Iris pigment epithelial cell (primary cell): ENCODE measurements around the gene UBXN11.
"Not testable (repeated sequence)": the region's sequence is repeated elsewhere in the genome, so short reads cannot be mapped to it uniquely, and the experiment has no call there.

Experiments used
- DNase-seq: peaks from one replicate; pipeline ENCODE4 v3.0.0-alpha.2; 2011; ENCODE audit warnings: low read depth

The UBXN11 gene

GRCh38 chr1:26305667-26306289, 658 bp downstream of the UBXN11 start:
- no peak for DNase-seq

GRCh38 chr1:26302733-26303405, 3.6 kb downstream of the UBXN11 start:
- peak; percentile 67 for DNase-seq

DNA sequence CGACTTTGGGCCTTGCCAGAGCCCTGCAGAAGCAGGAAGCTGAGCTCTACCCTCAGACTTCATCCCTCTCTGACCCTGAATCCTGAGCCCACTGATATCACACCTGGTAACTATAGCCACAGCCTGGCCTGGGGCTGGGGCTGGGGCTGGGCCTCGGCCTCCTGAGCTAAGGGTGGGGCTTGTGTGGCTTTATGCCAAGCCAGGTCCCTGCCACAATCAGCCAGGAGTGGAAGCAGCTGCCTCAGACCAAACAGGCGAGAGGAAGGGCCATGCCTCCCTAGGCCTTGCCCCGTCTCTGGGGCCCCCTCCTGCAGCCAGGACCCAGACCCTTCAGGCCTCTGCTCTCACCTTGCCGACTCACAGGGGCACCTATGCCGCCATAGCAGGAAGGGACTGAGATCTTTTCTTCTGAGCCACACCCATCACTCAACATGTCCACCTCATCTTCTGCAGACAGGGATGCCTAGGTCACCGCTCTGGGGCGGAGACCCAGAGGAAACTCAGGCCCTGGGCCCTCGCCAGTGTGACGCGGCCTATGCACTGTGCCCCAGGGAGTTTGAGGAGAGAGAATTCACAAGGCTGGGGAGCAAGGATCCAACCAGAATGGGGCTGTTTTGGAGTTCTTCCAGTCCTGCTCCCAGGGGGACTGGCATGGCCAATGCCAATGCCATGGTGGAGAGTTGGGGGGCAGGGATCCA, 5.7 kb downstream of the UBXN11 start:
- DNase-seq: no peak

DNA sequence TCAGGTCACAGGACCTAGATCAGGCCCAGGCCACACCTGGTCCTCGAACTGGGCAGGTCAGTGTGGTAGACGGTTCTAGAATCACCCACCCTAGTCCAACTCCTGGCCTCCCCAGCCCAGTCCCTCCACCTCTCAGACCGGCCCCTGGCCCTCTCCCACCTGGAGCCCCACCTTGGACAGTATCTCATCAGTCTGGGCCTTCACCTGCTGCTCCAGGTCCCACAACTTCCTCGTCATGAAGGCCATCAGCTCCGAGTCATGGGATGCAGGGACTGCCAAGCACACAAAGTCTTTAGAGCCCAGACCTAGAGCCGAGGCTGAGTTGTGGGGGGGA, 8.7 kb downstream of the UBXN11 start:
- DNase-seq: no peak

GRCh38 chr1:26297057-26297790, 9.2 kb downstream of the UBXN11 start:
- no peak for DNase-seq

- DNase-seq: no peak
Measured at GRCh38 chr1:26296340-26297056, 9.9 kb downstream of the UBXN11 start.

GRCh38 chr1:26295194-26296138, 11.0 kb downstream of the UBXN11 start:
- DNase-seq: no peak

DNA sequence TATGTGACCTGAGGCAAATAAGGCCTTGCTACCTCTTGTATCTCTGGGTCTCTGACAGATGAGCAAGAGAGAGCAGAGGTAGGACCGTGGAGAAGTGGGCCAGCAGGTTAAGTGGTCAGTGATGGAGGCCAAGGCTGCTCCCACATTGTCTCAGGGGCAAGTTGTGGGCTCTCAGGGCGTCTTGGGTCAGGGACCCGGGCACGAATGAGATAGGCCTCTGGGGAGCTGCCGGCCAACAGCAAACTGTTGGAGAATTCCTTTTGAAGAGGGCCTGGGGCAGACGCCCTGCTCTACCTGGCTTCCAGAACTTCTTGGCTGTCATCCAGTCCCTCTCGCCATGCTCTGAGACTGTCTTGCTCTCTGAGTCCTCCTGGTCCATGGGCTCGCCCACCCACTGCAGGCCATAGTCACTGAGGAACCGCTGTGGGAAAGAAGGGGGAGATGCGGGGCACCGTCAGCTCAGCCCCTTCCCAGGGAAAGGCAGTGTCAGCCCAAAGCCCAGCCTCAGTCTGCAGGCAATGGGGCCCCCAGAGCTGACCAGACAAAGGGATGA, 12.4 kb downstream of the UBXN11 start:
- no peak for DNase-seq

- DNase-seq: not testable (repeated sequence)
Measured at GRCh38 chr1:26292735-26293134, 13.7 kb downstream of the UBXN11 start.

DNA sequence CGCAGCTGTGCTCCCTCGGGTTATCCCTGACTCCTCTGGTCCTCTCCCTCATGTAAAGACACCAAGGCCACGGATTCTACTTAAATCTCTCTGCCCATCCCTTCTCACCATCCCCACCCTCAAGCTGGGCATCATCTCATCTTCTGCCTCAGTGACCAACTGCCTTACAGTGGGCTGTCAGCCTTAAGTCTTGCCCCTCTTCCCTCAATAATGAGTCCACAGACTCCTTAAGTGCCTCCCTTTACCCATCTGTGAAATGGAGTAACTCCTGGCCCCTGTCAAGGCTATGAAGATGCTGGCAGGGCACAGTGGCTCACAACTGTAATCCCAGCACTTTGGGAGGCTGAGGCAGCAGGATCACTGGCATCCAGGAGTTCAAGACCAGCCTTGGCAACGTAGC, 14.5 kb downstream of the UBXN11 start:
- no peak for DNase-seq

- no peak for DNase-seq
Measured at GRCh38 chr1:26291433-26291832, 15.0 kb downstream of the UBXN11 start.

DNA sequence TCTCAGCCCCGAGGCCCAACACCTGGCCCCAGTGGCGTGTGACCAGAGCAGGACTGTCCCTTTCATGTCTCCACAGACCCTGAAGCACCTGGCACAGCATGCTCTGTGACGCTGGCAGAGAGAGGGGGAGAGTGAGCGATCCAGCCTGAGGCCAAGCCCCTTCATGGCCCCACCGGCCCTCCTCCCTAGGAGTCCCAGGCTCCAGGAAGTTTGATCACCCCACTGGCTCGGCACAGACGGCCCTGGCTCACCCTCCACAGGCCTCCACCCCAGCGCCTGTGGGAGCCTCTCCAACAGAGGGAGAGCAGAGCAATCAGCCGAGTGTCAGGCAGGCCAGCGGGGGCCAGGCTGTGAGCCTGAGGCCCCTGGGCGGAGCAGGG, 15.6 kb downstream of the UBXN11 start:
- no peak for DNase-seq

- no peak for DNase-seq
Measured at GRCh38 chr1:26290122-26290881, 16.1 kb downstream of the UBXN11 start.

GRCh38 chr1:26289158-26290059, 17.0 kb downstream of the UBXN11 start:
- DNase-seq: no peak

GRCh38 chr1:26288311-26288941, 18.0 kb downstream of the UBXN11 start:
- DNase-seq: peak; percentile 12

DNA sequence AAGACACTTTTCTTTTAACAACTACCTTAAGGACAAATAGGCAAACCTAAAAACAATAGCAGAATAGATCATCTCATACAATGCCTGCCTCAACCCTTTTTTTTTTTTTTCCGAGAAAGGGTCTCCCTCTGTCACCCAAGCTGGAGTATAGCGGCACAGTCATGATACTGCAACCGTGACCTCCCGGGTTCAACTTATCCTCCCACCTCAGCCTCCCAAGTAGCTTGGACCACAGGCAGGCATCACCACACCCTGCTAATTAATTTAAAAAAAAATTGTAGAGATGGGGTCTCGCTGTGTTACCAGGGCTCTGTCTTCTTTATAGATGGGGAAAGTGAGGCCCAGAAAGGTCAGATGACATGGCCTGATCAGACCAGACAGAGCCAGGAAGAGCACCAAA, 18.6 kb downstream of the UBXN11 start:
- DNase-seq: no peak

DNA sequence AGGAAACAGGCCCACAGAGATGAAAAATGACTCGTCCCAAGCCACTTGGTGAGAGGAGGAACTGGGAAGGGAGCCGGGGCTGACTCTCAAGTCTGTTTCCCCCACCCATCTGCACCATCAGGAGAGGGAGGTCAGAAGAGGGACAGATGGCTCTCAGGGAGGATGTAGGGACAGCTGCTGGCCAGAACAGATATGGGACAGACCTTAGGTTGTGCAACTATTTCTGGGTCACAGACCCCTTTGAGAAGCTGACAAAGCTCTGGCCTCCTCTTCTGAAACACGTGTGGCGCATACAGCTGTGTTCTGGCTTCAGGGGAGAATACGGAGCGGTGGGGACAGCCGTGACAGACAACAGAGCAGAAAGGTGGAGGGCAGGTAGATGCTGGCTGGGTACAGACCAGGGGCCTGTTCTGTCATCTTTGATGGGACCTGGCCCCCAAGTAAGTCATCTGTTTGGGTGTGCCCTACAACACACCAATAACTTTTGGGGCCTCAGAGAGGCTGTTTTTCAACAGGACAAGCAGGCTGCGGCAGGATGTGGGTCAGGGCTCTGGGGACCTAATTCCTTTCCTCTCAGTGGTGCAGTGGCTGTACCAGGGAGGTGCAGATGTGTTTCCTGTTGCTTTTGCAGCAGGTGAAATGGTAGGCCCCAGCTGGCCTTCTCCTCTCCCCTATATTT, 19.3 kb downstream of the UBXN11 start:
- DNase-seq: no peak

DNA sequence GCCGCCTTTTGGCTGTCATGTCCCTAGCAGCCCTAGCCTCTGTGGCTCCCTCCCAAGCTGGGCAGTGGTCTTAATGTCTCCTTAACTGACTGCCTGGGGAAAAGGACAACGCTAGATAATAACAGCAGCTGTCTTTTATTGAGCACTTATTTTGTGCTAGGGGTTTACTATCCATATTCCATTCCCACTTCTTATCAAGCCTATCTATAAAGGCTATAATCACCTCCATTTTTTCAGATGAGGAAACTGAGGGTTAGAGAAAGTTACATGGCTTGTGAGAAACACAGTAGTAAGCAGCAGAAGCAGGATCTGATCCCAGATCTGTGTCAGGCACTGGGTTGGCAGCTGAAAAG, 20.4 kb downstream of the UBXN11 start:
- DNase-seq: no peak
